Measurements from ENCODE around the gene PRKG1. TPM values are rescaled to one million over a fixed set of nuclear protein-coding genes. Genes with fewer than 3 reads are reported as not detected.

Gene PRKG1
- total RNA-seq, 8 experiments from 2014 or later = 5.6 to 40.7 (median 6.6) TPM

DNA sequence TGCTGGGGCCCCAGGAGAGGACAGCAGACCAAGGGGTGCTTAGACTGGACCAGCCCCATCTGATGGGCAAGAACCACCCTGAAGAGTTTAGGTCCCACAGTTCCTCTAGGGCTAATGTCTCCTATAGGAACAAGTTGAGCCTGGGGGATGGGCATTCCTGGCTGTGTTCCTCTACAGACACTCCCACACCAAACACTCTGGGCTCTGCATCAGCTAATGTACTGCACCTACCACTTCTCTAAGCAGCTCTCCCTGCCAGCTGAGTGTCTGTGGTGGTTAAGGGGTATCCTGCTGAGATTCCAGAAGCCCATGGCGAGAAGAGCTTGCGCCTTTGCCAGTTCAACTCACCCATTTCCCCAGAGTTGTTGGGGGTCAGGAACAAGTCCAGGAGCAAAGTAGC, 909.2 kb downstream of the PRKG1 start:
- Histone ChIP-seq H3K4me3 (no peak overlapping the region), H3K27ac (no peak overlapping the region), H3K4me1 (replicated peaks in 1 of 2) (no peaks in the 10 kb centered on the region)
- WGBS, 10 experiments = 70% methylated on average over 2 of the region's 2 CpGs; no CpG with 5 or more reads in 9 of the 10 experiments
- ATAC-seq (replicated peaks in 6 of 8) = no peak
- in situ Hi-C loops (cut with MboI; ENCODE audit: low pct_unique_long_range_greater_than_20kb in 2 of 9, low sequenced_read_pairs in 9 of 9, unreplicated experiment in 9 of 9) = no loop called here

- no peak for ATAC-seq (replicated peaks in 6 of 8)
- no peak overlapping the region for H3K27ac ChIP-seq
- in situ Hi-C loops (cut with MboI; ENCODE audit: low pct_unique_long_range_greater_than_20kb in 2 of 9, low sequenced_read_pairs in 9 of 9, unreplicated experiment in 9 of 9) = no loop called here
- no peak overlapping the region for H3K4me3 ChIP-seq
- H3K4me1 ChIP-seq (replicated peaks in 1 of 2) = no peaks in the 10 kb centered on the region
These were observed 911.0 kb downstream of the PRKG1 start for GRCh38 chr10:51985336-51985735.

DNA sequence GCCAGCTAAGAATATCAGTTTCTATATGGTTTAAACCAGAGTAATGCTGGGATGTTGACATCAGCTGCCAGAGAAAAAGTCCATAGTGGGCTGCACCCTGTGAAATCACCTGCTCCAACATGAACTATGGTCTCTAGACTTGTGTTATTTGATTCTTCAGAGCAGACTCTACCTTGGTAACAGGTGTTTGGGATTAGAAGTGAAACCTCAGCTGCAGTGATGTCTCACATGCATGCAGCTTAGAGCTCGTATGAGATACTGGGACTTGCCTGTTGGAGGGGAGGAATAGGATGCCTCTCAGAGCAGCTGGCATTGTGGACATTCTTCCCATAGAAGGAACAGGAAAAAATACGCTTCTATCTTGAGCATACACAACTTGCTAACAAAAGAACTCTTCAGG, 912.2 kb downstream of the PRKG1 start:
- Histone ChIP-seq H3K27ac (no peak overlapping the region), H3K4me3 (no peak overlapping the region), H3K4me1 (replicated peaks in 1 of 2) (no peaks in the 10 kb centered on the region)
- in situ Hi-C loops (cut with MboI; ENCODE audit: low pct_unique_long_range_greater_than_20kb in 2 of 9, low sequenced_read_pairs in 9 of 9, unreplicated experiment in 9 of 9) = no loop called here
- ATAC-seq (replicated peaks in 6 of 8) = no peak
- 22 to 100% (median 80%) methylated on average over 1 to 2 of the region's 2 CpGs; no CpG with 5 or more reads in 3 of the 10 experiments for WGBS, 10 experiments

DNA sequence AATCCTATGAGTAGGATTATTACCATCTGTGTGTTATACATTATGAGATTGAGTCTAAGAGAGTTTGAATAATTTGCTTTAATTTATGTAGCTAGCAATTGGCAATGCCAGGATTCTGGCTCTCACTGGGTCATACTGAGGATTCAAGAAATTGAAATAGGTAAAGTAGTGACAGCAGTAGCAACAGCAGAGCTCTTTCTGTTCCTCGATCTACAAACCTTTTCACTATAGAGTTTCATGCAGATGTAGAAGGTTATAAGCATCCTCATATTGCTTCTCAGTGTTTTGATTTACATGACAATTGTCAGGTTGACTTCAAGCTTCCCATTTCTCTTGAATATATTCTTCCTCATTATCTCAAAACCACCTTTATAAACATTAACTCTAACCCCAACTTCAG, 919.2 kb downstream of the PRKG1 start:
- no peak for ATAC-seq (replicated peaks in 6 of 8)
- H3K4me1 ChIP-seq (replicated peaks in 1 of 2) = no peaks in the 10 kb centered on the region
- no peak overlapping the region for H3K4me3 ChIP-seq
- in situ Hi-C loops (cut with MboI; ENCODE audit: low pct_unique_long_range_greater_than_20kb in 2 of 9, low sequenced_read_pairs in 9 of 9, unreplicated experiment in 9 of 9) = no loop called here
- H3K27ac ChIP-seq = no peak overlapping the region
- 20 to 100% (median 78%) methylated on average over 1 of the region's 1 CpG; no CpG with 5 or more reads in 3 of the 10 experiments for WGBS, 10 experiments

- no peak overlapping the region for H3K4me3 ChIP-seq
- 0 to 100% (median 81%) methylated on average over 1 to 5 of the region's 5 CpGs for WGBS, 10 experiments
- H3K4me1 ChIP-seq (replicated peaks in 1 of 2) = no peaks in the 10 kb centered on the region
- ATAC-seq (replicated peaks in 6 of 8) = peak in 2 of 8 experiments; percentile 94 to 96
- in situ Hi-C loops (cut with MboI; ENCODE audit: low pct_unique_long_range_greater_than_20kb in 2 of 9, low sequenced_read_pairs in 9 of 9, unreplicated experiment in 9 of 9) = no loop called here
- H3K27ac ChIP-seq = no peak overlapping the region
These were observed 924.8 kb downstream of the PRKG1 start for GRCh38 chr10:51999096-51999495.

DNA sequence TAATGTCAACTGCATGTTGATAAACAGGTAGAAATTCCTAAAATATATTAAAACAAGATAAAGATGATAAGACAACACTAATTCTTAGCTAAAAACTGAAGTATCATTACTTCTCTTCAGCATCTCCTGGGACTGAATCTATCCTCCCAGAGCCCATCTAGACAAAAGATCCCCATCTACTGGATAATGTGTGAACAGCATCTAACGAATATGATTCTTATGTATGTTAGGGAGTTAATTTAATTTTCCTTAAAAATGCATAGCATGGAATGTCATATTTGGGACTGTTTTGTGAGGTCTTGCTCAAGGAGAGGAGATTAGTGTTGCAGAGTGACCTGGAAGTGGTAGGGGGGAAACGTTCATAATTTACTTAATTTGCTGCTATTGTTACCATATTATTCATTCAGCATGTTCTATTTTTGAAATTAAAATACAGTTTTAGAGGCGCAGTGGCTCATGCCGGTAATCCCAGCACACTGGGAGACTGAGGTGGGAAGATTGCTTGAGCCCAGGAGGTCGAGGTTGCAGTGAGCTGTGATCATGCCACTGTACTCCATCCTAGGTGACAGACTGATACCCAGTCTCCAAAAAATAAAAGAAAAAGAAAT, 930.2 kb downstream of the PRKG1 start:
- Histone ChIP-seq H3K4me1 (replicated peaks in 1 of 2) (no peaks in the 10 kb centered on the region), H3K27ac (no peak overlapping the region), H3K4me3 (no peak overlapping the region)
- in situ Hi-C loops (cut with MboI; ENCODE audit: low pct_unique_long_range_greater_than_20kb in 2 of 9, low sequenced_read_pairs in 9 of 9, unreplicated experiment in 9 of 9) = no loop called here
- ATAC-seq (replicated peaks in 6 of 8) = peak in 3 of 8 experiments; percentile 57 to 77 (median 67)
- WGBS, 10 experiments = 17 to 93% (median 43%) methylated on average over 1 to 4 of the region's 5 CpGs; no CpG with 5 or more reads in 1 of the 10 experiments

GRCh38 chr10:52007091-52007490, 932.8 kb downstream of the PRKG1 start:
- WGBS, 10 experiments = 31 to 100% (median 89%) methylated on average over 1 to 2 of the region's 2 CpGs; no CpG with 5 or more reads in 2 of the 10 experiments
- Histone ChIP-seq H3K4me3 (no peak overlapping the region), H3K27ac (no peak overlapping the region), H3K4me1 (replicated peaks in 1 of 2) (no peaks in the 10 kb centered on the region)
- in situ Hi-C loops (cut with MboI; ENCODE audit: low pct_unique_long_range_greater_than_20kb in 2 of 9, low sequenced_read_pairs in 9 of 9, unreplicated experiment in 9 of 9) = no loop called here
- ATAC-seq (replicated peaks in 6 of 8) = no peak

GRCh38 chr10:52011118-52011517, 936.8 kb downstream of the PRKG1 start:
- 67 to 100% (median 85%) methylated on average over 1 of the region's 1 CpG; no CpG with 5 or more reads in 2 of the 10 experiments for WGBS, 10 experiments
- ATAC-seq (replicated peaks in 6 of 8) = no peak

GRCh38 chr10:52019077-52019555, 944.8 kb downstream of the PRKG1 start:
- WGBS, 10 experiments = 0 to 100% (median 10%) methylated on average over 1 to 3 of the region's 3 CpGs; no CpG with 5 or more reads in 2 of the 10 experiments
- Histone ChIP-seq H3K4me1 (replicated peaks in 1 of 2) (peaks cover 7 to 10% of the 10 kb centered on the region in 2 donors), H3K27ac (no peak overlapping the region), H3K4me3 (no peak overlapping the region)
- in situ Hi-C loops (cut with MboI; ENCODE audit: low pct_unique_long_range_greater_than_20kb in 2 of 9, low sequenced_read_pairs in 9 of 9, unreplicated experiment in 9 of 9) = no loop called here
- peak; percentile 17 to 95 (median 84) for ATAC-seq (replicated peaks in 6 of 8)

More at GRCh38 chr10:52011118-52011517, 936.8 kb downstream of the PRKG1 start:
- Histone ChIP-seq H3K4me1 (replicated peaks in 1 of 2) (no peaks in the 10 kb centered on the region), H3K27ac (no peak overlapping the region), H3K4me3 (no peak overlapping the region)
- in situ Hi-C loops (cut with MboI; ENCODE audit: low pct_unique_long_range_greater_than_20kb in 2 of 9, low sequenced_read_pairs in 9 of 9, unreplicated experiment in 9 of 9) = no loop called here

DNA sequence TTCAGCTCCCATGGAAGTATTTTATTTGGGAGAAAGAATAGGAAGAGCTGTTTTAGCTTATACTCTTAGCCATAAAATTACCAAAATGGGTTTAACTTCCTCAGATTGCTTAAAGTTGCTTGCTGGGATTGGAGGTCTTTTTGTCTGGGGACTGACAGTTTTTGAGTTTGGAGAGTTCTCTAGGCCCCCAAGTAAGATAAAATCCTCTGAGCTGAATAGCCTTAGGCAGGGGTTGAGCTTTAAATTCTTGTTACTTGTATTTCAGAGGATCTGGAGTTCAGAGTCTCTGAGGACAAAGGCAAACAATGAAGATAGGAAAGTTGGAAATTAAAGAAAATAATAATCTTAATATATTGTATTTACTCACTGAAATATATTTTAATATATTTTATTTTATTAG, 945.4 kb downstream of the PRKG1 start:
- Histone ChIP-seq H3K27ac (no peak overlapping the region), H3K4me1 (replicated peaks in 1 of 2) (peaks cover 7 to 10% of the 10 kb centered on the region in 2 donors), H3K4me3 (no peak overlapping the region)
- in situ Hi-C loops (cut with MboI; ENCODE audit: low pct_unique_long_range_greater_than_20kb in 2 of 9, low sequenced_read_pairs in 9 of 9, unreplicated experiment in 9 of 9) = no loop called here
- peak in 2 of 8 experiments; percentile 28 to 39 for ATAC-seq (replicated peaks in 6 of 8)

DNA sequence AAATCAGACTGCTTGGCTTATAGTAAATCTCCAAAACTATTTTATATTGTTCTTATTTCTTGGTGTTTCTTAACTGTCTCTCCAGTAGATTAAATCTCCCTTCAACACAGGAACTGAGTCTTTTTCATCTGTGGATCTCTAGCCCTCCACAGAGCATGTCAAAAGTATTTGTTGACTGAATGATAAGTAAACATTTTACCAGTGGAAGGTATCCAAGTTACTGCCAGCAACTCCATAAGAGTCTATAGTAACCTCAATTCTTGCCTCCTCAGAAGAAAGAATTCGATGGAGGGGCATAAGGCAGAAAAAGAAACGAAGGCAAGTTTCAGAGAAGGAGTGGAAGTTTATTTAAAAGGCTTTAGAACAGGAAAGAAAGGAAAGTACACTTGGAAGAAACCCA, 945.9 kb downstream of the PRKG1 start:
- in situ Hi-C loops (cut with MboI; ENCODE audit: low pct_unique_long_range_greater_than_20kb in 2 of 9, low sequenced_read_pairs in 9 of 9, unreplicated experiment in 9 of 9) = no loop called here
- Histone ChIP-seq H3K4me1 (replicated peaks in 1 of 2) (peaks cover 7 to 10% of the 10 kb centered on the region in 2 donors), H3K4me3 (no peak overlapping the region), H3K27ac (no peak overlapping the region)
- ATAC-seq (replicated peaks in 6 of 8) = peak in 2 of 8 experiments; percentile 32 to 97
- WGBS, 10 experiments = 0 to 92% (median 38%) methylated on average over 1 to 2 of the region's 2 CpGs; no CpG with 5 or more reads in 3 of the 10 experiments

DNA sequence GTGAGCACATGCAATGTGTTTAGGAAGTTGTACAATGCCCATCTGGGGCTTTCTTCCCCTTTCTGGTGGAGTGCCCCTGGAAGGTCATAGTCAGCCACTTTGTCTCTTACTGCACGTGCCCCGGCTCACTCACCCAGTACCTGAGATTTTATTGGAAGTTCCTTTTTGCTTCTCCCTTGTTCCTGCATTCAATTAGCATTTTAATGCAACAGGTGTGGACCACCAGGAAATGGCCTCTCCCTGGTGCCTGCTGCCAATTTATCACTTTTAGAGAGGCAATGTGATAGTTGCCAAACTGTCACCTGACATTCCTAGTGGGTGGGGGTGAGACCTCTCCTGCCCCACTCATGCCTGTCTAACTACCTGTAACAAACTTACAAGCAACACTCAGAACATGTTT, 946.4 kb downstream of the PRKG1 start:
- in situ Hi-C loops (cut with MboI; ENCODE audit: low pct_unique_long_range_greater_than_20kb in 2 of 9, low sequenced_read_pairs in 9 of 9, unreplicated experiment in 9 of 9) = no loop called here
- ATAC-seq (replicated peaks in 6 of 8) = no peak
- WGBS, 10 experiments = 72 to 100% methylated on average over 2 of the region's 2 CpGs; no CpG with 5 or more reads in 8 of the 10 experiments
- H3K4me3 ChIP-seq = no peak overlapping the region
- peaks cover 7 to 10% of the 10 kb centered on the region in 2 donors for H3K4me1 ChIP-seq (replicated peaks in 1 of 2)
- H3K27ac ChIP-seq = no peak overlapping the region

- no peak for ATAC-seq (replicated peaks in 6 of 8)
- in situ Hi-C loops (cut with MboI; ENCODE audit: low pct_unique_long_range_greater_than_20kb in 2 of 9, low sequenced_read_pairs in 9 of 9, unreplicated experiment in 9 of 9) = no loop called here
These were observed 952.9 kb downstream of the PRKG1 start for GRCh38 chr10:52027055-52027705.

GRCh38 chr10:52028523-52028858, 954.2 kb downstream of the PRKG1 start:
- Histone ChIP-seq H3K4me1 (replicated peaks in 1 of 2) (no peaks in the 10 kb centered on the region), H3K4me3 (no peak overlapping the region), H3K27ac (no peak overlapping the region)
- ATAC-seq (replicated peaks in 6 of 8) = no peak
- in situ Hi-C loops (cut with MboI; ENCODE audit: low pct_unique_long_range_greater_than_20kb in 2 of 9, low sequenced_read_pairs in 9 of 9, unreplicated experiment in 9 of 9) = no loop called here
- WGBS, 10 experiments = 53 to 100% (median 88%) methylated on average over 1 to 2 of the region's 2 CpGs; no CpG with 5 or more reads in 1 of the 10 experiments

More at GRCh38 chr10:52027055-52027705, 952.9 kb downstream of the PRKG1 start:
- Histone ChIP-seq H3K4me1 (replicated peaks in 1 of 2) (no peaks in the 10 kb centered on the region), H3K27ac (no peak overlapping the region), H3K4me3 (no peak overlapping the region)
- 40 to 100% (median 84%) methylated on average over 1 to 4 of the region's 4 CpGs; no CpG with 5 or more reads in 2 of the 10 experiments for WGBS, 10 experiments
